Kasumi-1 (cell line): ENCODE results near the gene LAMA4.

Source experiments
- DNase-seq, 2 experiments: peaks; one replicate each; lab custom pipeline; 2025; lab: John Stamatoyannopoulos, UW

The LAMA4 gene

GRCh38 chr6:112253841-112254816 is at the start of gene LAMA4:
LAMA4 (minus strand) TSS chr6:112254567; CDS start chr6:112254150, 417 bp downstream.
- peak; percentile 45 to 52 for DNase-seq

- DNase-seq: no peak
These were observed 47.9 kb upstream of the LAMA4 start for GRCh38 chr6:112302142-112302705.

- no peak for DNase-seq
These were observed 46.5 kb upstream of the LAMA4 start for GRCh38 chr6:112300896-112301295.

- DNase-seq: no peak
These were observed 44.5 kb upstream of the LAMA4 start for GRCh38 chr6:112298816-112299281.

GRCh38 chr6:112298021-112298745 is 43.8 kb upstream of the LAMA4 start:
- no peak for DNase-seq

GRCh38 chr6:112296694-112297093 is 42.3 kb upstream of the LAMA4 start:
- DNase-seq: no peak

GRCh38 chr6:112296122-112296521 is 41.8 kb upstream of the LAMA4 start:
- DNase-seq: peak; percentile 44 to 56

- DNase-seq: no peak
These were observed 36.9 kb upstream of the LAMA4 start for GRCh38 chr6:112291161-112291762.

GRCh38 chr6:112289038-112289566 is 34.7 kb upstream of the LAMA4 start:
- peak in 1 of 2 experiments; percentile 10 for DNase-seq

- no peak for DNase-seq
These were observed 34.1 kb upstream of the LAMA4 start for GRCh38 chr6:112288475-112288874.

- no peak for DNase-seq
These were observed 33.3 kb upstream of the LAMA4 start for GRCh38 chr6:112287577-112288225.

GRCh38 chr6:112286500-112287144 is 32.3 kb upstream of the LAMA4 start:
- no peak for DNase-seq

GRCh38 chr6:112286010-112286409 is 31.6 kb upstream of the LAMA4 start:
- DNase-seq: peak; percentile 32 to 40

- DNase-seq: no peak
These were observed 30.2 kb upstream of the LAMA4 start for GRCh38 chr6:112284603-112285002.

- no peak for DNase-seq
These were observed 29.3 kb upstream of the LAMA4 start for GRCh38 chr6:112283621-112284020.

GRCh38 chr6:112281821-112282615 is 27.7 kb upstream of the LAMA4 start:
- DNase-seq: no peak

GRCh38 chr6:112279031-112279935 is 24.9 kb upstream of the LAMA4 start:
- DNase-seq: no peak

- DNase-seq: no peak
These were observed 21.0 kb upstream of the LAMA4 start for GRCh38 chr6:112275365-112275764.

GRCh38 chr6:112274774-112275173 is 20.4 kb upstream of the LAMA4 start:
- DNase-seq: no peak
